ENCODE measurements around the gene HSF5.

The HSF5 gene

DNA sequence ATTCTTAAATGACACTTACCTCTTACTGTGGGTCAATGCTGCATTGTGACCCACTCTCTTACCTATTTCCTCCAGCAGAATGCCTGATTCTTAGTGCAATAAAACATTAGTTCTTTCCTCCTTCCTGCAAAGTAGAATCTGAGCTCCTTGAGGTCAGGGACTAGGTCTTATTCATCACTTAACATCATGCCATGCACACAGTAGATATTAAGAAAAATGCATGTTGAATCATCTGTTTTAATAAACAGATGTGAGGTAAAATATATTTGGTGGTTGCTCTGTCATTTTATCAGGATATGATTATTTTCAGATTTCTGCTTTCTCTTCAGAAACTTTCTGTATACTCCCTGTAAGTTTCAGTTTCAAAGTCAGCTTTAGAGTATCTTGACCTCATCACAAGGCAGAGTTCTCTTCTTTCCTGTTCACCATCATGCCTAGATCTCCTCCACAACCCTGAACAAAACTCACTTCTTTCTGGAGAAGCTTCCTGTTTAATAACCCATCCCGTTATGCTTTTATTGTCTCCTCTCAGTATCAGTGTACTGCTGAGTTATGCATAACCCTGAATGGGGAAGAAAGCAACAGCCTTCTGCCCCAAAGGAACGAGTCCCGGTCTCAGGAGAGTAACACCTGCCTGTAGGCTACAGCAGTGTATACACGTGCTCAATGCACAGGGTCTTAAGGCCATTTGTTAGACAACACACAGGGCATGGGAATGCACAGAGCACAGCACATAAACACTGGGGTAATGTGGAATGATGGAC lies 105.9 kb downstream of the HSF5 start:
- DNase-seq: no peak

- DNase-seq: no peak
Observed at GRCh38 chr17:58381124-58382035, 106.8 kb downstream of the HSF5 start.

- DNase-seq: no peak
Observed at GRCh38 chr17:58380207-58381123, 107.7 kb downstream of the HSF5 start.

DNA sequence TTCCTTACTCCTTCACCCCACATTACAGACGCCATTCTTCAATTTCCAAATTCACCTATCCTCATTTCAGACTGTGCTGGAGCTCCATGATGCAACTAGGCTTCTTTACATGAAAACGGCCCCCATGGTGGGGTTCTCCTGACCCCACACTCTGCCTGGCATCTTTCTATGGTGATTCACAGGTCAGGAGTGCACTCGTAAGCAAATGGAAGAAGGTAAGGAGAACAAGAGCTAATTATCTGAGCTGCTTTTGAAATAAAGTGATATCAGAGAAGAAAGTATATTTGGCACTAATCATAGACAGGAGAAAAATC lies 108.7 kb downstream of the HSF5 start:
- DNase-seq: no peak

GRCh38 chr17:58378733-58379510 lies 109.3 kb downstream of the HSF5 start:
- peak; percentile 57 for DNase-seq

GRCh38 chr17:58377661-58378060 lies 110.5 kb downstream of the HSF5 start:
- DNase-seq: no peak

- no peak for DNase-seq
Observed at GRCh38 chr17:58377093-58377601, 111.1 kb downstream of the HSF5 start.

- DNase-seq: peak; percentile 27
Observed at GRCh38 chr17:58376472-58377000, 111.7 kb downstream of the HSF5 start.

DNA sequence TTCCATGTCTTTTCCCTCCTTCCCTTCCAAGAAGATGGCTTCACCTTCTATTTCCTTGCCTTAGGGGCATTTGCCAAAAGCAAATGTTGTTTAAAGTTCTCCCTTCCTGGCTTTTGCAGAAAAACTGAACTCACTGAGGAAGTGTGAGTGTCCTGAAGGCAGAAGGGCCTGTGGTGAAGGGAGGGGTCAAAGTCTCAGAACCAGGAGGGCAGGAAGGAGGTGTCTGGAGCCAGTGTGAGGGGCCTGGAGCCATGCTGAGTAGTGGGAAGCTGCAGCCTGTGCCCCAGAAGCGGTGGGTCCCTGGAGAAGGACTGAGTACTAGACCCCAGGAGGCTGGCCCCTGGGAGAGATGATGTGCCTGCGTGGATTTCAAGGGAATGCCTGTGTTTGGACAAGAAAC lies 112.4 kb downstream of the HSF5 start:
- no peak for DNase-seq

DNA sequence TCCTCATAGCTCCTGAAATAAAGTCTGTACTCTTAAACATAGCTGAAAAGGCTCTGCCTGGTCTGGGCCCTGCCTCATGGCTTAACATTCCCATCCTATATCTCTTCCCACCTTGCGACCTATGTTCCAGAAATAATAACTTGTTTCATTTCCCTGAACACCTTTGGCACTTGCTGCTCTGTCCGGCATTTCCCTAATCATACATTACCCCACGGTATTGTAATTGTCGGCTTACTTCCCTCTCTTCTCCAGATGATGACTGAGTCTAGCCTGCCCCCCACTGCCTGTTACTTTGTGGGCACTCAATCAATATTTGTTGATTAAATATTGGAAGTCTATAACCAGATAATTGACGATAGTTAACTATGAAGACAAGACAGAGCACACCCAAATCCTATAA lies 113.0 kb downstream of the HSF5 start:
- no peak for DNase-seq

DNA sequence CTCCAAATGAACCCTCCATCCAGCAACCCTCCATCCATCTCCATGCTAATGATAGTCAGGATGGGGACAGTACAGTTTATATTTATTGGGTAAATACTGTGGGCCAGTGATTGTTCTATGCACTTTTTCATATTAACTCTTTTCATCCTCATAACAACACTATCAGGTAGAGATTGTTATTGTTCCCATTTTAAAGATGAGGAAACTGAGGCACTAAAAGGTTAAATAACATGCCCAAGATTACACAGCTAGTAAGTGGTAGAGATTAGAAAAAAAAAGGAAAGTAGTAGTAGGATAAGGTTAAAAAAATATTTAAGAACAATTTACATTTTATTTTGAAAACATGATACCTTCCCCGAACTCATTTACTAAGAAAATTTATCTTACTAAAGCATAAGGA lies 114.3 kb downstream of the HSF5 start:
- no peak for DNase-seq

GRCh38 chr17:58373003-58373402 lies 115.2 kb downstream of the HSF5 start:
- no peak for DNase-seq

DNA sequence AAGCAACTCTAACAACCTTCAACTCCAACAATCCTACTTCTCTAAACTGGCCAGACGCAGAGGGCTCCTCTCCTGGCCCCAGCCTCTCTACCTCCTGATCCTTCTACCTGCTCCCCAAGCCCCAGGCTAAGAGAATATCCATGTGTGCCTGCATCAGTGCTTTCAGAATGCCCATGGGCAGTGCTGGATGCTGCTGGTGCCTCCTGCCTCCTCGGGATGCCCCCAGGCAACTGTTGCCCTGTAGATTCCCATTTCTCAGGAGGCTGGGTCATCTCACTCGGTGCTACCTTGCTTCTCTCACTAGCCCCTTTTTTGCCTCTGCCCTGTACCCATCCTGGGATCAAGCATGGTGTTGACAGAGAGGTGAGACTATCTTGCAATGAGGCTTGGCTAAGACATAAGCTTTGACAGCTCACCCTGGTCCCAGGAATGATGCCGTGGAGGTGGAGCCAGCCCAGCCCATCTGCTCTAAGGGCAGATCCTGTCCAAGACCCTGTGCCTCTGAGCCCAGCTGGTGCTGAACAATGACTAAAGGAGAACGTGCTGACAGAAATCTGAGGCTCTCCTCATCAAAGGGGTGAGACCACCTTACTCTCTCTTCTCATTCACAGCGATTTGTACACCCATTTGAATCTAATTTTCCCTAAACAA lies 116.8 kb downstream of the HSF5 start:
- DNase-seq: no peak

DNA sequence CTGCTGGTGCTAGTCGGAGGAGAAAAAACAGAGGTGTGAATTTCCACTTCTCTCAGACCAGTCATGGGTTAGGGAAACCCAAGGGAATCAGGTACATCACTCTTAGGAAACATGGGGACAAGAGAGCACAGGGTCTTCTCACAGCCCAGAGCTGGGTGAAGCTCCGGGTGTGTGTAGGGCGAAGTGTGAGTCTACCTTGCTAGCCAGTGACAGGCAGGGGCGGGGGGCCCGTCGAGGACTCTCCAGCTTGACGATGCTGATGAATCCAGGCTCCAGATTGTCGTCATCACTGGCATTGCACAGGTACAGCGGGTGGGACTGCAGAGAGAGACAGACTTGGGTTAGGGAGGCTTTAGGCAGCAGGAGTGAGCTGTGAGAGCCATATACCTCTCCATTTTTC lies 117.5 kb downstream of the HSF5 start:
- no peak for DNase-seq

DNA sequence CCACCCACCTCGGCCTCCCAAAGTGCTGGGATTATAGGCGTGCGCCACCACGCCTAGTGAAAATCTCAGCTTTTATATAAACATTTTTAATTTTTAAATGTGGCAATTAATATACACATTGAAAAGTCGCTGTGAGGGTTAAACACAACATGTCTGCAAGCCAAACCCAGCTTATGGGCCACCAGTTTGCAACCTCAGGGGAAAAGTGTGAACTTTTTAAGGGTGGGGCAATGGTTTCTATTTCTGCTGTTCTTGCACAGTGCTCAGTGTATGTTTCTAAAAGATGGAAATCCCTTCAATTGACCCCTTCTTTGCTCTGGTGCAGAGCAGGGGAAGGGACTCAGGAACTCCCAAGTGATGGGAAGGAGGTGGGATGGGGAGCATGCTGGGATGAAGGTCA lies 117.9 kb downstream of the HSF5 start:
- DNase-seq: no peak
